HG03175 (cell line): Measurements from ENCODE around the gene LAPTM4A.
"Not testable (repeated sequence)": the region's sequence is repeated elsewhere in the genome, so short reads cannot be mapped to it uniquely, and the experiment has no call there.

ENCODE experiments used
- ATAC-seq: cut with Tn5 transposase; IDR thresholded peaks from one replicate; pipeline ENCODE4 v1.9.1; 2021; ENCODE audit warnings: mild to moderate bottlenecking, moderate library complexity; ENCODE audit not compliant: unreplicated experiment

LAPTM4A gene

GRCh38 chr2:20052861-20053281, 1.4 kb upstream of the LAPTM4A start:
- ATAC-seq: no peak

GRCh38 chr2:20052229-20052851, 912 bp upstream of the LAPTM4A start:
- ATAC-seq: no peak

- peak; percentile 18 for ATAC-seq
These were observed 539 bp downstream of the LAPTM4A start for GRCh38 chr2:20050646-20051531.

GRCh38 chr2:20050104-20050645, 1.3 kb downstream of the LAPTM4A start:
- ATAC-seq: peak; percentile 35

GRCh38 chr2:20049637-20050036, 1.8 kb downstream of the LAPTM4A start:
- no peak for ATAC-seq

- ATAC-seq: no peak
These were observed 2.7 kb downstream of the LAPTM4A start for GRCh38 chr2:20048488-20049448.

- not testable (repeated sequence) for ATAC-seq
These were observed 5.6 kb downstream of the LAPTM4A start for GRCh38 chr2:20045712-20046292.

GRCh38 chr2:20044778-20045177, 6.7 kb downstream of the LAPTM4A start:
- no peak for ATAC-seq

GRCh38 chr2:20042531-20042930, 8.9 kb downstream of the LAPTM4A start:
- ATAC-seq: no peak

GRCh38 chr2:20040489-20041172, 10.8 kb downstream of the LAPTM4A start:
- no peak for ATAC-seq

- ATAC-seq: no peak
These were observed 13.8 kb downstream of the LAPTM4A start for GRCh38 chr2:20037660-20038059.

- ATAC-seq: no peak
These were observed 15.3 kb downstream of the LAPTM4A start for GRCh38 chr2:20035955-20036666.

- ATAC-seq: no peak
These were observed 16.6 kb downstream of the LAPTM4A start for GRCh38 chr2:20034821-20035220.

- ATAC-seq: no peak
These were observed 17.2 kb downstream of the LAPTM4A start for GRCh38 chr2:20034218-20034617.

- no peak for ATAC-seq
These were observed 18.1 kb downstream of the LAPTM4A start for GRCh38 chr2:20033322-20033721.

GRCh38 chr2:20030224-20030623, 21.2 kb downstream of the LAPTM4A start:
- ATAC-seq: no peak

- ATAC-seq: no peak
These were observed 23.6 kb downstream of the LAPTM4A start for GRCh38 chr2:20027705-20028434.

GRCh38 chr2:20027260-20027677, 24.2 kb downstream of the LAPTM4A start:
- no peak for ATAC-seq
